ENCODE results near the gene TPPP3.

The TPPP3 gene

DNA sequence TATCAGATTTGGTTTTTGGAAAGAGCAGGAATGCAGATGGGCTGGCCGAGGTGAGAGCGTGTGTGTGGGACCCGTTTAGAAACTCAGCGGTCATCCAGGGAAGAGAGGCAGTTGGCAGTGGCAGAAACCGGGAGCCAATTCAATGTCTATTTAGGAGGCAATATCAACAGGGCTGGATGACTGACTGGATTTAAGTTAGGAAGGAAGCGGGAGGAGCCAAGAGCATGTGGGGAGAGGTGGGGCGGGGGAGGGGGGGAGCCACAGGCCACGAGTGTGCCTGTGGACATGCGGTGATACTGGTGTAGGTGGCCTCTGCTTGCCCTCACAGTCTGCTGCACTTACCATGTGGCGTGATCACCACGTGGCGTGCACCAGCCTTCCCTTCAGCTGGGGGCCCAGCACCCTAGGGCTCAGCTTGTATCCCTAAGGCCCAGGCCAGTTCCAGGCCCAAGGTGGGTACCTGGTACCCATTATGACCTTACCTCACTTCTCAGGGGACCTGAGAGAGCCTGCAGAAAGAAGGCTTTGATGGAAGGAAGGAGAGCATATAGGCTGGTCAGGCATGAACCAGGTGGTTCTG is 10.8 kb upstream of the TPPP3 start:
- no peak for DNase-seq

DNA sequence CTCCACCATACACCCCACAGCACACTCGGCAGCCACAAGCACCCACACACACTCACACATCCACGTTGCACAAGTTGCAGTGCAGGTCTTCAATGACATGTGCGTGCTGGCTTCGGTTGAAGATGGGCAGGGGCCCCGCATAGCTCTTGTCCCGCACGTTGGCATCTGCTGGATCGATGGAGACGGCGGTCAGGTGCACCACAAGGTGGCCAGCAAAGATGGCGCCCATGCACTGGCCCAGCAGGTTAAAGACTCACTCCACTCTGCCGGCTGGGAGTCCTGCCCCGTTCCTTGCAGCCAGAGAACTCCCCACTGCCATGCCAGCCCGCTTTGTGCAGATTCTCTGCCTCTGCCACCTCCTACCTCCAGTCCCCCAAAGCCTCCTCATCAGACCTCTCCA is 7.6 kb upstream of the TPPP3 start:
- no peak for DNase-seq

DNA sequence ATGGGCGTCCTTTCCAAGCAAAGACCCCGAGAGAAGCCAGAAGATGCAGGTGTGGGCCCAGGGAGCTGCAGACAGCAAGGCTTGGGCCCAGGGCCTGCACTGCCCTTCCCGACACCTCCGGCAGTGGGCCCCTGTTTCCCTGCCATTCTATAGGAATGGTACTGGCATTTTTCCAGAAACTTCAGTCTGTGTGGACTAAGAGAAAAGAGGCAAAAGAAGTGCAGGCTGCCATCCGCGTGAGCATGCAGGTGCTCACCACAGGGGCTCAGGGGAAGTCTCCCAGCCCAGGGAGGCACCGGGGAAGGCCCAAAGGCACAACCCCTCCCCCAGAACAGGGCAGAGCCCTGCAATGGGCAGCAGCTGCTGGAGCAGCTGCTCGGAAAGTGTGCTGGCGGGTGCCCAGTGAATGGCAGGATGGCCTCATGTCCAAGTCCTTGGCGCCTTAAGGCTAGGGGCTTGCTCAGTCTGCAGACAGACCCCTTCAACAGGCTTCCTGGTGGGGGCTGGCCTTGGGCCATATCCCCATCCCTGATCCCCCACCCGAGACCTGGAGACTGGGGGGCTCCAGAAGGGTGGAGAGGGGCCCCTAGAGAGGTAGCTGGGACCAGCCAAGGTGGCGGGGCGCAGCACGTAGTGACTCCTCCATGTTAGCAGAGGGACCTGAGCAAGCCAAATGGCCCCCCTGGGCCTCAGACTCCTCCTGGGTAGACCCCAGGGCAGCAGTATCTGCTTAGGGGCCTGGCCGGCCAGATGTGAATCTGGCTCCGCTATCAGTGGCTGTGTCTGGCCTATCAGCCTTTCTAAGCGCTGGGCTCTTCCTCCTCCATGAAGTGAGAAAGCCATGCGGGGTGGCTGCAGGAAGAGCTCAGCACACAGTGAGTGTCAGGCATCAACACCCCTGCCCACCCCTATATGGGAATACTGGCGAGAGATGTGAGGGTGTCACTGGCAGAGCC is 6.7 kb upstream of the TPPP3 start:
- no peak for DNase-seq

DNA sequence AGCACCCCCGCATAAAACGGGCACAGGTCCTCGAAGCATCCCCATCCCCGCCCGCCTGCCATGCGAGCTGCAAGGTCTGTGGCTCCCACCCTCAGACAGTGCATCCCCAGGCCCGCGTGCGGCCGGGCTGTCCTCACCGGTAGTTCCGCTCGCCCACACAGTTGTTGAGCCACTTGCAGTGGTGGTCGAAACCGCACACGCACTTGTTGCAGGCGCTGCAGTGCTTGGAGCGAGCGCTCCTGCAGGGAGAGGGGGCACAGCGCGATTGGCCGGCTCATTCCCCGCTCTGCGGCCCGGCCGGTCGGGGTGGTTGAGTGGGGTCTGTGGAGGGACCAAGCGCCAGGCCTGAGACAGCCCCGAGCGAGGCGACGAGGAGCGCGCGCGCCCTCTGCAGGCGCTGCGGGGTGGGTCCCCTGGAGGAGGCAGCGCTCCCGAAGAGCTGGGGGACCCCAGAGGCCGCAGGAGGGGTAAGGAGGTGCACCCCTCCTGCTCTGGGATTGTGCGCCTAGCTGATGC is 6.0 kb upstream of the TPPP3 start:
- DNase-seq, result peak; percentile 45

DNA sequence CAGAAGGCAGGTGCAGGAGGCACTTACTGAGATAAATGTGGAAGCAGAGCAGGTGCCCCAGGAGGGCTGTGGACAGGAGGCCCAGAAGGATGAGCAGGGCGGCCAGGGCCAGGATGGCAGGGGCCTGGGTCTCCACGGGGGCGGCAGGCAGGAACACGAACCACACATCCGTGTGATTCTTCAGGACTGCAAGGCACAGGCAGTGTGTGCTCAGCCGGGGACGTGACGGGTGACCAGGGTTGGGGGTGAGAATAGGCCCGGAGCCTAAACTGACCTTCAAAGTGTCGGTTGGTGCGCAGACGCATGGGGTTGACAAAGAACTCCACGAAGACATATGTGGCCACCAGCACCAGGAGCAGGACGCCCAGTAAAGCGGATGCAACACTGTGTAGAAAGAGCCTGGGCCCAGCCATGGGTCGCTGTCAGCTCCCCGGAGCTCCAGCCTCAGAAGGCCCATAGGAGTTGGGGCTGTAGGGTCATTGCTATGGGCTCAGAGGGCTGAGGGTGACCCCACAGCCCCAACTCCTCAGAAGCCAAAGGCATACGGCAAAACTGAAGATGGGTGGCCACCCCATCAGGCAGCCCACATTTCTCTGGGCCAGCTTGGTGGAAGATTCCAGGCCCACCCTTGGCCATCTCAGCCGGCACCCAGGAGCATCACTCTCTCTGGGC is 5.4 kb upstream of the TPPP3 start:
- DNase-seq, result no peak

DNA sequence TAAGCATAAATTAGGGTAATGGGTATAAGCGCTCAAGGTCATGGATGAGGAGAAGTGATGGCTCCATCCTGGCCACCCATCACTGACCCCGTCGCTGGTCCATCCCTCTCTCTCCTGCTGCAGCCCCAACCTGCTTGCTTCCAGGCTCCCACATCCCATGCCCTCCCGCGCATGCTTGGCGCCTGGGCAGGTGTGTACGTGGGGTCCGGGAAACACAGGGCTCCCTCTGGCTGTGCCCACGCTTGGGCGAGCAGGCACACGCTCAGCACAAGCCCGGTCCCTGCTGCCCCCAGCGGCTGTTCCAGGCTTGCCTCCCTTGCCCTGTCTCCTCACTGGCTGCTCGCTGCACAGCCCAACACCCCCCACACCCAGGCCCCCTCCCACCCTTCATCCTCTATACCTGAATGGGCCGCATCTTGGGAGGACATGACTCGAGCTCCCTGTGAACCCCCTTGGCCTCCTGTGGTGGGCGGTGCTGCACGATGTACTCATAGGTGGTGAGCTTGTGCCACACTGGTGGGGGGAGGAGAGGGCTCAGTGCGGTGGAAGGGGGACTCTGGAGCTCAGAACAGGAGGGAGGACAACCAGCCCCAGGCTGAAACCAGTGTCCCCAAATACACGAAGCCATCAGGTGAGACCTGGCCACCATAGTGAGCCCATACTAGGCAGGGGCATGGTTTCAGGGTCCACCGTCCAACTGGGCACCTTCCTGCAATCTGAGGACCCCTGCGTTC is 4.7 kb upstream of the TPPP3 start:
- DNase-seq, result no peak

DNA sequence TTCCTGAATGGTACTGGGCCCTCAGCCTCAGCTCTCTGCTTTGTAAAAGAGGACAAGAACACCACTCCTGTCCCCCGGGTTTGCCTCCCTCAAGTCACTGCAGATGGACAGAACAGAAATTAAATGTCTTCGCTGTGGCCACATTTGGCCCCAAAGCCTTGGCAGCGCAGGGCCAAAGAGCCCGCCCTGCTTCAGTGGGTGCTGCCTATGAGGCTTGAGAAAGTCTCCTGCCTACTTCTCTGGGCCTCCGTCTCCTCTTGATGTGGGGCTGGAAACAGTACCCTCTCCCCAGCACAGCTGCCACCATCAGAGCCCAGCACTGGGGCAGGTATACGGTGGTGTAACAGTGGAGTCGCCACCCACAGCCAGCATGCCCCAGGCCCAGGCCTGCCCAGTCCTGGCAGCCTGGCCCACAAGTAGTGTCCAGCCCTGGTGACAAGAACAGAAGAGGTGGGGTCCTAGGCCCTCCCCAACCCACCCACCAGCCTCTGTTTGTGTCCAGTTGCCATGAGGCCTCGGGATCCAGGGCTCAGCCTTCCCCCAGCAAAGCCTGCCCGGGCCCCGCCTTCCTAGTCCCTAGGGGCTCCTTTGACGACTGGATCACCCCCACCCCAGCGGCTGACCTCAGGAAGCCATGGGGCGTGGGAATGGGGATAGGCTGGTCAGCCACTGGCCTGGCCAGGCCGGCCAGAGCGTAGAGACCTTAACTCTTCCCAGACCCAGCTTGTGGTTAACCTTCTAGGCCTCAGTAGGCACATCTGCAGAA is 3.9 kb upstream of the TPPP3 start:
- no peak for DNase-seq

DNA sequence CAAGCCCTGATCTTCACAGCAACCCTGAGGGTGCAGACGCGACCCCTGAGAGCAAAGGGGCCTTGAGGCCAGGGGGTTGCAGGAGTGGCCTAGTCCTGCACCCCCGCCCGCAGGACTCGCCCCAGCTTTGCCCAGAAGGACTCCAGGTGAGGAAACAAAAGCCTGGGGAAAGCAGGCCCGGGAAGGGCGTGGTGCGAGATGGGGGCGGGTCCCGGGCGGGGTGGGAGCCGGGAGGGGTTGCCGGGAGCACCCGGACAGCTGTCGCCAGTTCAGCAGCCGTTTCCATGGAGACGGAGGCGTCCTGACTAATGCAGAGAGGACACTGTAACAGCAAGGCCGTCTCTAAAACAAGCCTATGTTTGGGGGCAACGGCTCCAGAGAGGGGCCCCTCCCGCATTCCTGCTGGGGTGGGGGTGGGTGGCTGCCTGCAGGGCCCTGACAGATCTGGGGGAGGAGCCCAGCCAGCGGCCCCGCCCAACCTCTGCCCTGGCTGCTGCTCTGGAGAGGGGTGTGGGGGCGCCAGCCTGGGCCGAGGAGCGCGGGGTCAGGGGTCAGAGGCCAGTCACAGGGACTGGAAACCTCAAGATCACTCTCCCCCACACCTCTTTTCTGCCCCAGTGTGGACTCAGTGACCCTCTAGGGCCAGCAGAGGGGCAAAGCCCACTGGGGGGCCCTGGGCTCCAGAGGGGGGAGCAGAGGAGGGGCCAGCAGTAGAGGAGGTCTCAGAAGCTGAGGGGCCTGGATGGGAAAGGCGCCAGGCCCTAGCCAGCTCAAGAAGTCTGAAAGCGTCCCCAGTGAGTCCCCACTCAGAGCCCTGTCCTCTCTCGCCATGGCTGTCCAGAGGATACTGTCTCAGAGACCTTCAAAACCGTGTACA is 3.1 kb upstream of the TPPP3 start:
- DNase-seq, result peak; percentile 47

DNA sequence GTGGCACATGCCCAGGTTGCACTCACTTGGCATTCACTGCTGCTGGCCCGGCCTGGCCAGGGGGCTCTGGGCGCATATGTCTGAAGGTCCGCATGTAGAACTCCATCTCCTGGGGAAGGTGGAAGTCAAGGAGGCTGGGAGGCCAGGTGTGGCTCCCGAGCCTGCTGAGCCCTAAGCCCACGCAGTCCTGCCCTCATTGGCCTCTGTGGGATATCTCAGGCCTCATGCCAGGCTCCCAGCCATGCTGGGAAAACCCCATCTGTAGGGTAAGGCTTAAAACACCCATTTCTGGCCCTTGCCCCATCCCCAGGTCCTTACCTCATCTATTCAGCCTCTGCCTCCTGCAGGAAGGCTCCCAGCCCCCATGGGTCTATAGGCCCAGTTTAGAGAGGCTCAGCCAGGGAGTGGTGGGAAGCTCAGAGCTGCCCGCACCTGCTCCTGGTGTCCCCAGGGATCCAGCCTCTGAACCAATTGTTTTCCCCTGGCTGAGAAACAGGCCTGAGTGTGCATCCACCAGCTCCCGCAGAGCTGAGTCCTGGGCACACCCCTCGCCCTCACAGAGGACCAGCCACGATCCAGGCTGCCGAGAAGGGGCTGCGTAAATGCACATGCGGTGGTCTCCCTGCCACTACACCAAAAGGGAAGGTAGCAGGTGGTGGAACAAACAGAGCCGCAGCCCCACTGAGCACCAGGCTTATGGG is 2.3 kb upstream of the TPPP3 start:
- DNase-seq, result no peak

DNA sequence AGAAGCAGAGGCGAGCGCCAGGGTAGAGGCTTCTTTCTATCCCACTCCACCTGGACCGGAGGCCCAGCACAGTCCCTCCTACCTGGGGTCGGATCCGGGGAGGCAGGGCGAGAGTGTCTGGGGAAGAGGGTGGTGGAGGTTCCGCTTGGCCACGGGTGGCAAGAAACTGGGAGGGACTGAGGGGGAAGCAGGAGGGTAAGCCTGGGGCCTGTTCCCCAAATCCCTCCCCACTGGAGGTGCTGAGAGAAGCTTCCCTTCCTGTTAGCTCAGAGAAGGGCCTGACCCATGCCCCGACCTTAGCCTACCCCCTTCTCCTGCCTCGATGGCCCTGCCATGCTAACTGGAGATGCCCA is 1.8 kb upstream of the TPPP3 start:
- peak; percentile 47 for DNase-seq

DNA sequence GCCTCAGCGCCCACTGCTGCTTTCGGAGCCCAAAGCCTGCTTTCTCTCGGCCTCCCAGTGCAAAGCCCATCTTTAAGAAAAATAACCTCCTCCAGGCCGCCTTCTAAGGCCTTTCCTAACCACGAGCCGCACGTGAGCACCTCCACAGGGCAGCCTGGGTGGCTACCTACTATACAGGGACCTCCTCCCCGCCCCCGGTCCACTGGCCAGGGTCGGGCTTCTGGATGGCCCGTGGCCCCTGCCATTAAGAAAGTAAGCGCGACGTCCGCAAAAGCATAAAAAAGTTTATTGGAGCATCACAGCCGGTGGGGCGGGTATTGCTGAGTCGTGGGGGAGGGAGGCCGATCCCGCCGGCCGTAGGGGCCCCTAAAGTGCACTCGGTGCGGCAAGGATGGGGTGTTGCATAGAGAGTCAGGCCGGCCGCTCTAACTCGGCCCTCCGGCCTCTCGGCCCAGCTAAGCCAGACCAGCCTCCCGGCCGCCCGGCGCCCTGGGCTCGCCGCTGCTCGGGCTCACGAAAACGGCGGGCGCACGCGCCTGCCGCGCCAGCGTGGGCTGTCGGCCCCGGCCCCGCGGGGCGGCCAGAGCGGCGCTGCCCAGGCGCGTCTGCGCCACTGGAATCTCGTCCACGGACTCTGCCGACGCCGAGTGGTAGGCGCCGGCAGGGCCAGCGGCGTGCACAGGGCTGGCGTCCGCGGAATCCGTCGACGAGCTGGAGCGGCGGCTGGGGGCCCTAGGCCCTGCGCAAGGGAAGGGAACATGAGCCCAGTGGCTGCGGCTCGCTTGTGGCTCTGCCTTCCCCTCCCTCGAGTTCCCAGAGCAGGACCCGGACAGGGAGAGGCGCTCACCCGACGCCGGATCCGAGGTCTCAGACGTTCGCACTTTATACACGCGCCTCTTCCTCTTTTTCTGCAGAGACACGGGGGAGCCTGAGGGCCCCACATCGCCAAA is 1.1 kb upstream of the TPPP3 start:
- DNase-seq, result no peak

DNA sequence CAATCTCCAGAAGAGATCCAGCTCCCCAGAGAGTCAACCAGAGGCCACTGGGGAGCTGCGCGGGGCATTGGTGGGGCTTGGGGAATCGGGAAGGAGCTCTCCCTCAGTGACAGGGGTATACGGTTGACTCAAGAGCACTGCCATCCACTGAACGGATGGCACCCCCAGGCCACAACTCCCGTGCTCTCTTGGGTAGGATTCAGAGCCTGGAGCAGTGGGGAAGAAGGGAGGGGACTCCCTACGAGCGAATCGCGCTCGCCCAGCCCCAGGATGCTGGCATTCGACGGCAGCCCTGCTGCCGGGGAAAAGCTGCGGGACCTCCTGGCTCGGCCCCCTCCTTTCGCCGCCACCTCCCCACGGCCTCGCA is 473 bp upstream of the TPPP3 start:
- no peak for DNase-seq

DNA sequence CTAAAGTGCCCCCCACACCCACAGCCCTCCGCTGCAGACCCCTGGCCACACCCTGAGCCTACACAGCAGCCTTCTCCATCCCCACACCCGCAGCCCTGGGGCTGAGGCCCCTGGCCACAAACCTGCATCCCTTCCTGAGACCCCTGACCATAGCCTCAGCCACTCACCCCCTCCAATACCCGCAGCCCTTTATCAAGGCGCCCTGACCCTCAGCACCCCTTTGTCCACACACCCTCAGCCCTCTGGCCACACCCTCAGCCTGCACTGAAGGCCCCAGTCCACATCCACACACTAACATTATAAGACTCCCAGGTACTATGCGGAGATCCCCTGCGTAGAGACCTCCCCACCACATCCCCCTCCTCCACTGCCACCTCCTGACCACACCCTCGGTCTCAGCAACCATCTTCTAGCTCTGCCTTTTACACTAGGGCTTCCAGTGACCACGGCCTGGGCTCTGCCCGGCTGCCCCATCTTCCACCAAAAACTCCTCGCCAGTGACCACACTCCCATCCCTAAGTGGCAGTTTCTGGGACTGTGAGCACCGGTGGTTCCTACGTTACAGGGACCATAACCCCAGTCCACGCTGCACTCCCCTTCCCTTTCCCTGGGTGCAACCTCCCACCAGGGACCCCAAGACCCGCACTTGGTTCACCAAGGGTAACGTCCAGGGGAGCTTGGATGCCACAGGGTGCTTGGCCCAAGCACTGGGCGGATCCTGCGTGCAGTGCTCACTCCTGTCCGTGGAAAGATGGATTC is 818 bp downstream of the TPPP3 start:
- DNase-seq, result no peak

DNA sequence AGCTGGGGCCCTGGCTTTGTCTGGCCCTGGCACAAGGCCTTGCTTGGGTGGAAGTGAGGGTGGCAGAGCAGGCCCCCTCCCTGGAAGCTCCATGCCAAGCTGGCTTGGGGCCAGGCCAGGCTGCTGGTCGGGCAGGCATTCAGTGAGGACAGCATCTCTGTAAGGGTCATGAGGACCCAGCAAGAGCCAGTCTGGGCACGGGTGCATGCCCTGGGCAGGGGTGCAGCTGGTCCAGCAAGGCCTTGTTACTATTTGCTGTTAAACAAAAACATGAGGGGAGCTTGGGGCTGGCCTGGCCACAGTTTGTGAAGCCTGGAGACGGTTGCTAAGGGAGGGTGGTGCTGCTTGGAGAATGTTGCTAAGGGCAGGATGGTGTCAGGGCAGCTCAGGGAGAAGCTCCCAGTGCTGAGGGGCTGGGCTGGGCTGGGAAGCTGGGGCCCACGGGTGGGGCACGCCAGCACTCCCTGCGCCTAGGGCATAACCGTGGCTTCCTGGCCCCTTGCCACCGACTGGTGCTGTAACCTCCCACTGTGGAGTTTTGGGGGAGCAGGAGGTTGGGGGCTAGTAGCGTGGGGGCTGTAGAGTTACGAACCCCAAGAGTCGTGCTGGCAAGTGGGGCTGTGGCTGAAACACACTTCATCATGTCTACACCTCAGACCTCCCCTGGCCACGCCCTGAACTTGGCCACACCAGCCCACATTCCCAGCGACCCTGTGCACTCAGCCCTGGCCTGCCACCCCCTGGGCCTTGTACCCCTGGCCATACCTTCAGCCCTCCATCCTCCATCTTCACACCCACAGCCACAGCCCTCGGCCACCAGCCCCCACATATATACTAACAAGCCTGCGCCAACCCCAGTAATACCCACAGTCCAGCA is 1.6 kb downstream of the TPPP3 start:
- DNase-seq, result peak; percentile 41

DNA sequence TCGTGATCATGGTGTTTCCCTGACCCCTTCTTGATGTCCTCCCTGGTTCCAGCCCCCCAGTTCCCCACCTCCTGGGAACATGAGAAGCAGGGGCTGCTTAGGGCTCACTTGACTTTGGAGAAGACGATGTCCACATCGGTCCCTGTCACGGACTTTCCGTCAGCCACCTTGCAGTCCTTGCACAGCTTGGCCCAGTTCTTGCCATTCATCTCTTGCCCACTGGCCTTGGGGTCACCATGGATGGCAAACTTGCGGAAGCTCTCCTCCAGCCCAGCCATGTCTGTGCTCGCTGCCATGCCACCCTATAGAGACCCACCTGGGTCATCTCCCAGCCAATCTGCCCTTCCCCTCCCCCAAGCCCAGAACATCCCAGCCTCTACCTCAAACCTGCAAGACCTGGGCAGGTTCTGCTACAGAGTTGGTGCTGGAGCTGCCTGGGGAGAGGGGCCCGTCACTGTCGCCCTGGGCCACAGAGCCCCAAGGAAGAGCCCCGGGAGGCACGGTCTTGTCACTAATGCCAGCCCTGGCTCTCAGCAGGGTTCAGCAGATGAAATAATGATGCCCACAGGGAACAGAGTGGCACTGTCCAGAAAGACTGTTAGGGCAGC is 2.4 kb downstream of the TPPP3 start:
- no peak for DNase-seq

DNA sequence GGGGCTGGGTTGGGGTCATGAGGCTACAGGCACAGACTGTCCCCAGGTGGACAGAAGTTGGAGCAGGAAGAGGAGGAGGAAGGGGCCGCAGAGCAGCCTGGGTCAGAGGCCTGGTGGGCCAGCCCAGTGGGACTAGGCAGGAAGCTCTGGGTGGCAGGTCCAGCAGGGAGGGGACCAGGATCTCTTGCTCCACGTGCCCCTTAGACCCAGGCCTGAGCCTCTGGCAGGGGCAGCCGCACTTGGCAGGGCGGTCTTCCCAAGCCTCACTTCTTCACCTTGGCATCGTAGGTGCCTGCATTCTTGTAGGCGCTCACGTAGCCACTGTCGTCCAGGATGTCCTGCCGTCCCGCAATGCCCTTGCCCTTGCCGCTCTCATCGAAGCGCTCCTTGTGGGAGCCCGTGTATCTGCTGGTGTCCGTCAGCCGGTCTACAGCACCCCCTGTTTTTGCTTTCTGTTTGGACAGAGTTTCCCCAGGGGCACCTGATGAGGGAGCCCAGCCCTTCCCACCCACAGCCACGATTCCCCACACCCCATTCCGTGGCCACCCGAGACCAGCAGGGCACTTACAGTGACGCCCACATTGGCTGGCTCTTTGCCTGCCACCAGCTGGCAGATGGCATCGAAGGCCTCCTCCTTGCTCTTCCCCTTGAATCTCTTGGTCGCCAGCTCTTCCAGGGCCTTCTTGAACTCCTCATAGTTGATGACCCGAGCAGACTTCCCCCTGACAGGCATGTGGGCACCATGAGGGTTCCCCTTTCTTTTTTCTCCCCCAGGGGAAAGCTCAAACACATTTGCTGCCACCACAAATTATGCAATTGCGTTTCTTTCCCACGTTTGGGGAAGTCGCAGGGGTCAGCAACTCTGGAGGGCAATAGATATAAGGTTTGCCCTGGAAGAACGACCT is 3.1 kb downstream of the TPPP3 start:
- DNase-seq, result peak; percentile 74

Data from CD4-positive, alpha-beta T cell treated with Interleukin-15 for 1 hour (primary cell).